ENCODE measurements around the gene SENP8.

Gene SENP8

DNA sequence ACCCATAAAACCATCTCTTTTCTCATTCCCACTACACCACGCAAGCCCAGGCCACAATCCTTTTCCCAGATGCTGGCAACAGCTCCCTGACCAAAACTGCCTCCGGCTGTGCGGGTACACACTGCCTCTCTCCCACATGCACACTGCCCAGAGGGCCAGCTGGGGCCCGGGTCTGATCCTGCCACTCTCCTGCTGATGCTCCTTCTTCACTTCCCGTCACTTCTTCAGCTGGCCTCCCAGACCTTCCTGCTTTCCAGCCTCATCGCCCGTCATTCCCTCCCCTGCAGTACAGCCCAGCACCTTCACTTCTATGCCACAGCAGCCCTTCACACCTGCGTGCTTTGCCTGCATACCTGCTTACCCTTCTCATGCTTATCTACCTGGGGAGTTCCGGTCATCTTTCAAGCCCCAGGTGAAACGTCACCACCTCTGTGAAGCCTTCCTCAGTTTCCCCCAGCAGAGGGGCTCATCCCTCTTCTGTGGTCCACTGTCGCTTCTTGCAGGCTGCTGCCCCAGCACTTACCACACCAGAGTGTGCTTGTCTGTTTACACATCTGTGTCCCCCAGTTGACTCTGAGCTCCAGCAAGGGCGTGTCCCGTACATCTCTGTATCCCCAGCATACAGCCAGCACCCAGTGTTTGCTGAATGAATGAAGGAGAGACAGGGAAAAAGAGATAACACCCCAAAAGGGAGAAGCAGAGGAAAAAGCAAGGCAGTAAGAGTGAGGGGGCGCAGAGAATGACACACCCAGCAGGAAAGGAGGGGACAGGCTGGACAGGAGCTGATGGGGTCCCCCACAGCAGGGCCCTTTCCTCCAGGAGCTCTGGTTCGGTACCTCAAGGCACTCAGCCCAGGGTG, 57.2 kb downstream of the SENP8 start:
- no peak for DNase-seq (ENCODE audit: low read depth in 2 of 2)

DNA sequence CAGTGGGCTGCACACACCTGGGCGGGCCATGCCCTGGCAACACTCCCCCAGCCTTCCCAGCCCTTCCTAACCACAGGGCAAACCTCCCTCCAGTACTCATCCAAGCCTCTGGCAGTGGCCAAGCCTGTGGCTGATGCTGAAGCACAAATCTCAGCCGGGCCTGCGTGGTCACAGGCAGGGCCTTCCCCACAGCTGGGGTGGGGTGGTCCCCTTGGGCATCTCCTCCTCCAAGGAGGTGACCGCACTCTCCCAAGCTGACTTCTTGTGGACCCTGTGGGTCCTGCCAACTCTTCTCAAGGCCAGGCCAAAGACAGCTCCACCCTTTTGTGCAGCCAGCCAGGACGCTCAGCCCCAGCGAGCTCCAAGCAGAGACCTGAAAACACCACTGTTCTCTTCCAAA, 58.0 kb downstream of the SENP8 start:
- no peak for DNase-seq (ENCODE audit: low read depth in 2 of 2)

DNA sequence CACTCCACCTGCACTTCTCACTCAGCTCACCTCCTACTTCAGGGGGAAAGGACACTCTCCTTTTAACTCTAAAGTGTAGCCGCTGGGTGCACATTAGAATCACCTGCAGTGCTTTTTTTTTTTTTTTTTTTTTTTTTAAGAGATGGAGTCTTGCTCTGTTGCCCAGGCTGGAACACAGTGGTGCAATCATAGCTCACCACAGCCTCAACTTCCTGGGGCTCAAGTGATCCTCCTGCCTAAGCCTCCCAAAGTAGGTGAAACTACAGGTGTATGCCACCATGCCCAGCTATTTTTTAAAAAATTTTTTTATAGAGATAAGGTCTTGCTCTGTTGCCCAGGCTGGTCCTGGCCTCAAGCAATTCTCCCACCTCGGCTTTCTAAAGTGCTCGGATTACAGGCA, 58.5 kb downstream of the SENP8 start:
- DNase-seq (ENCODE audit: low read depth in 2 of 2): no peak

DNA sequence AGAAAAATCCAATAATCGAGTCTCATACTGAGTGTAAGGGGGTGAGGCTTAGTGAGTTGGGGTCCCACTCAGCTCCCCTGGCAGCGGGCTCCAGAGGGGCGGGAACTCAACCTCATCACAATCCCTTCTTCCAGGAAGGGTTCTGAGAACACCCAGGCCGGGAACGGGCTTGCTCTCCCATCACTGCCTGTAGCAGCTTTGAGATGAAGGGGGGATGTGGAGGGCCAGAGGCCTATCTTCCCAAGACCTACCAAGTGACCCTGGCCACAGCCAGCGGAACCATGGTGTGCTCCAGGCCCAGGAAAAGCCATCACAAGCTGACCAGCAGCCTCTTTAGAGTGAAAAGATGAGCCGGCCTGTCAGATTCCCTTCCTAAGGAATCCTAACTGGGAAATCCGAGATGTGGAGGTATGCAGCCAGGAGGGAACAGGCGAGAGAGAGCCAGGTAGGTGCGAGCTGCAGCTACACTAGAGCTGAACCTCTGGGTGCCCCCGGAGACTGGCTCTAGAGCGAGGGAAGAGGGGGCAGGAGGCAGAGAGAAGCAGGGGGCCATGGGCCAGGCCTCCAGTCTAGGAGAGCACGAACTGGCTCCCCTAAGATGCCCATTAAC, 60.9 kb downstream of the SENP8 start:
- no peak for DNase-seq (ENCODE audit: low read depth in 2 of 2)

DNA sequence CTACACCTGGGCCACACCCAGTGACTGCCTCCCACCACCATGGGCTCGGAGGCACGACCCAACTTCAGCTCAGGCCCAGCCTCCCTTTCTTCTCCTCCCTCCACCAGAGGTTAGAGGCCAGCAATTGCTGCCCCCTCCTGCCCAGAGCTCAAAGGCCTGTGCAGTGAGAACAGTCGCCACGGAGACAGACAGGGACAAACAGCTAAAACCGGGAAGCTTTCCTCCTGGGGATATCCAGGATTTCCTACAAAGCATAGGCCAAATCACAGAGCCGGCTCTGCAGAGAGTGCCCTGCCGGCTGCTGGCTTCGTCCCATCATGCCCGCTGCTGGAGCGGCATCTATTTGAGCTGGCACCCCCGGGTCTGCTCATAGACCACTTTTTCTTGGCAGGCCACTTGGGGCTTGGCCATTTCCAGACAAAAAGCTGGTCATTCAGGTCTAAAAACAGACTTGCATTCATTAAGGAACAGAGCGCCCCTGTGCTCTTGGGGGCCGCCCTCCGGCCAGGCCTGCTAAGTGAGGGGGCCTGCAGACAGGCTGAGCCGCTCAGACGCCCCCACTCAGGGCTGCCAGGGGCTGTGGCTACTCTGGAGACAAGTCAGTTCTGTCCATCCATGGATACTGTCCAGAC, 61.9 kb downstream of the SENP8 start:
- no peak for DNase-seq (ENCODE audit: low read depth in 2 of 2)

DNA sequence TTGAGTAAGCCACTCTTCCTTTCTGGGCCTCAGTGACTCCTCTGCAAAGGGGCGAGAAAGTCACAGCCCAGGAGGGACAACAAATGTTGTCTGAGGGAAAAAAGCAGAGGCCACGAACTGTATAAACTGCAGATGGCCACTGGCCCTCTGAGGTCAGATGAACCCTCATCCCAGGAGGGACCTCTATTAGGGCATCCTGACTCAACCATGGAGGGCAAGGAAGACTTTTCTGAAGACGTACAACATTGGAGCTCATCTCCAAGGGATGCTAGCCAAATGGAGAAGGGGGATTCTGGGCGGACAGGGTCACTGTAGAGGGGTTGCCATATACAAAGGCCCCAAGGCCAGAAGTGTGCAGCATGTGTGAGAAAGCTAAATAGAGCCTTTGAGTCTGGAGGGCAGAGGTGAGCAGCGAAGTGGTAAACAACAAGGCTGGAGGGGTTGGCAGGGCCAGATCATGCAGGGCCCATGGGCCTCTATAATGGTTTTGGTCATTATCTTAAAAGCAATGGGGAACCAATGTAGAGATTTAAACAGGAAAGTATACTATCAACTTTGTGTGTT, 62.6 kb downstream of the SENP8 start:
- DNase-seq (ENCODE audit: low read depth in 2 of 2): no peak

DNA sequence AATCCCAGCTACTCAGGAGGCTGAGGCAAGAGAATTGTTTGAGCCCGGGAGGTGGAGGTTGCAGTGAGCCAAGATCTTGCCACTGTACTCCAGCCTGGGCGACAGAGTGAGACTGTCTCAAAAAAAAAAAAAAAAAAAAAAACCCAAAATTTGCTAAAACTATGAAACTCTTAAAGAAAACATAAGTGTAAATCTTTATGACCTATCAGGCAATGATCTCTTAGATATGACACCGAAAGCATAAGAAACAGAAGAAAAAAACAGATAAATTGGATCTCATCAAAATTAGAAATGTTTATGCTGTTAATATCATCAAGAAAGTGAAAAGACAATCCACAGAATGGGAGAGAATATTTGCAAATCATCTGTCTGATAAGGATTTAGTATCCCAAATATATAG, 64.0 kb downstream of the SENP8 start:
- DNase-seq (ENCODE audit: low read depth in 2 of 2): no peak

DNA sequence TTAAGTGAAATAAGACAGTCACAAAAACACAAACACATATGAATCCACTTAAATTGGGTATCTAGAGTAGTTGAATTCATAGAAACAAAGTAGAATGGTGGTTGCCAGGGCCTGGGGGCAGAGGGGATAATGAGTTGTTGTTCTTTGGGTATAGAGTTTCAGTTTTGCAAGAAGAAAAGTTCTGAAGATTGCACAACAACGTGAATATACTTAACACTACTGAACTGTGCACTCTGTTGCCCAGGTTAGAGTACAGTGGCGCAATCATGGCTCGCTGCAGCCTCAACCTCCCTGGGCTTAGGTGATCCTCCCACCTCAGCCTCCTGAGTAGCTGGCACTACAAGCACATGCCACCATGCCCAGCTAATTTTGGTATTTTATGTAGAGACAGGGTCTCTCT, 64.5 kb downstream of the SENP8 start:
- DNase-seq (ENCODE audit: low read depth in 2 of 2): no peak

DNA sequence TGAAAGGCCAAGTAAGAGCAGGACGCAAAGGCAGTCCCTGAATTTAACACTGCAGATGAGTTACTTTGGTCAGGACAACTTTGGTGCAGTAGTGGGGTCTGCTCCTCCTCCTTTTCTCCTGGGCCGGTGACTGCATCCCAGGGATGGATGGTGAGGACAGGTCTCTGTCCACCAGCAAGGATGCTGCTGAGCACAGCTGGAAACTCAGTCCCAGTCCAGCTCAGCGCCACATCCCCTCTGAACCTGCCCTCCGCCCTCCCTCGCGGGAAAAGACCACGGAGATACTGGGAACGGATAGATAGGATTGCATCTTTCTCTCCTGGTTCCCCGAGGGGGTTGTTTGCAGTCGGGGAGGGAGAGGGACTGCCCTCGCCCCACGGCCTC, 65.6 kb downstream of the SENP8 start:
- DNase-seq (ENCODE audit: low read depth in 2 of 2): no peak

DNA sequence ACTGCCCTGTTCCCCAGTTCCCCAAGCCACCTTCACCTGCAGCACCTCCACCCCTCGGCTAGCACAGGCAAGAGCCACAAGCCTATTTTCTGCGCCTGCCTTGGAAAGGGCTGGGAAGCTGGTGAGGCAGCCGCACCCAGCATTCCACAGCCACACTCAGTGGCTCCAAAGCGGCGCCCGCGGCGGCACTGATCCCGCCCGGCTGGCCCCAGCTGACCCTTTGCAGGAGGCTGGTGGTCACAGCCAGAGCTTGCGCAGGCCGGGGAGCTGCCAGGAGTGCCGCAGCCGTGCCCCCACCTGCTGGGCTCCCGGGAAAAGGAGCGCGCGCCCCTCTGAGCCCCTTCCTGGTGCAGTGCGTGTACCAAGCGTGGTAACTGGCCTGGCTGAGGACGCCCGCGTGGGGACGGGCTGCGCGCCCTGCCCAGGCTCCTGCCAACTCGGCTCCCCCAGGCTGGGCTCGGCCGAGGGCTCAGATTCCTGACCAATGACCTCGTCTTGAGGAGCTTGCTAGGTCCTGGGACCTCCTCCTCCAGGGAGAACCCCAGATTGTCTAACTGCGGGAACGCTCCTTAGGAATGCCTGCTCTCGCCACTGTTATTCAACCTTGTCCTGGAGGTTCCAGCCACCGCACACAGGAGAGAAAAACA, 66.1 kb downstream of the SENP8 start:
- no peak for DNase-seq (ENCODE audit: low read depth in 2 of 2)

DNA sequence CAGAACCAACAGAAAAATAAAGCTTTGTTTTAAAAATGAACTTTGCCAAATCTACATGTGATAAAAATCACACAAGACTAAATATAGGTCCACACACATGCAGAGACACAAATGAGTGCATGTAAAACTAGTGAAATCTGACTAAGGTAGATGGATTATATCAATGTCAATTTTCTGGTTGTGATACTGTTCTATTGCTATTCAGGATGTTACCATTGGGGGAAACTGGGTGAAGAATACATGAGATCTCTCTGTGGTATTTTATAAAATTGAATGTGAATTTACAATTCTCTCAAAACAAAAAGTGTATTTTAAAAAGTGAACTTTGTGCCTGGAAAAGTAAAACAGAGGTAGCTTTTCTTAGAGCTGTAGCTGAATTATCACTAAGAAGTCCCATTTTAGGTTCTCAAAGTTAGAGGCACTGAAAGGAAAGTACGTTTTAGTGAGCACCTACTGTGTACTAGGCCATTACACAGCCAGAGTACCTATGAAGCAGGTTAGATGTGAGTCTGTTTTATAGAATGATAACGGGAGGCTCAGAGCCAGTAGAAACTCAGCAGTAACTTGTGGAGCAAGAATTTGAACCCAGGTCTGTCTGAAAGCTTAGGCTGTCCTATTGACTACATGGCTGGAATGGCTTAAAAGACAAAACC, 71.2 kb downstream of the SENP8 start:
- no peak for DNase-seq (ENCODE audit: low read depth in 2 of 2)

DNA sequence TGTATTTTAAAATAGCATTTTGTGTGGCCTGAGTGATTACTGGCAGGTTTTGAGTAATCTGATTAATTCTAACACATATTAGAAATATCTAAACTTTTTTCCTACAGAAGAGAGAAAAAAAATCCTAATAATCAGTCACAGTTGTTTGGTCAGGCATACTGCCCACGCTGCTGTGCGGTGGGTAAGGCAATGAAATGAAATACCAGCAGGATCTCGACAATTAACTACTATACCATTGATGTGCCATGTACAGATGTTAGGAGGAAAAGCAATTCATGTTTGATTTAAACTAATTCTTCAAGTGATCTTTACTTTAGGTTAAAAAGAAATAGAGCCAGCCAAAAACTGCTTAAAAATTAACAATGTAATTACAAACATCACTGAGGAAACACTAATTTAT, 74.2 kb downstream of the SENP8 start:
- DNase-seq (ENCODE audit: low read depth in 2 of 2): no peak
